Smooth muscle cell (in vitro differentiated cells): ENCODE data around the gene RAPGEF1. TPM values are rescaled to one million over a fixed set of nuclear protein-coding genes. Genes with fewer than 3 reads are reported as not detected.
"Not testable (repeated sequence)": the region's sequence is repeated elsewhere in the genome, so short reads cannot be mapped to it uniquely, and the experiment has no call there.

Experiments
- DNase-seq: peaks from one replicate; lab custom pipeline; 2025; ENCODE audit not compliant: unreplicated experiment; lab: John Stamatoyannopoulos, UW
- H2AFZ ChIP-seq: fragments of 200-600 bp; sonication (generic); 2 replicates; pipeline ENCODE4 v1.6.0; 2016; ENCODE audit warnings: antibody characterized with exemption, low read depth, mild to moderate bottlenecking
- H3F3A ChIP-seq: fragments of 200-600 bp; sonication (generic); 2 replicates; pipeline ENCODE4 v1.6.0; 2017; ENCODE audit warnings: antibody characterized with exemption, low read depth
- H3K27ac ChIP-seq: fragments of 200-600 bp; sonication (generic); 2 replicates; pipeline ENCODE4 v1.5.1; 2016; ENCODE audit warnings: low read depth, mild to moderate bottlenecking
- H3K27me3 ChIP-seq: fragments of 200-600 bp; sonication (generic); 2 replicates; pipeline ENCODE4 v1.6.1; 2016; ENCODE audit warnings: low read depth, mild to moderate bottlenecking
- H3K36me3 ChIP-seq: fragments of 200-600 bp; sonication (generic); 2 replicates; pipeline ENCODE4 v1.5.1; 2016; ENCODE audit warnings: low read depth
- H3K4me1 ChIP-seq: fragments of 200-600 bp; sonication (generic); 2 replicates; pipeline ENCODE4 v1.5.1; 2016; ENCODE audit warnings: low read depth
- H3K4me2 ChIP-seq: fragments of 200-600 bp; sonication (generic); 2 replicates; pipeline ENCODE4 v1.6.0; 2016; ENCODE audit warnings: mild to moderate bottlenecking
- H3K4me3 ChIP-seq: fragments of 200-600 bp; sonication (generic); 2 replicates; pipeline ENCODE4 v1.5.1; 2016; ENCODE audit warnings: mild to moderate bottlenecking
- H3K79me2 ChIP-seq: fragments of 200-600 bp; sonication (generic); 2 replicates; pipeline ENCODE4 v1.6.0; 2016; ENCODE audit warnings: low read depth, mild to moderate bottlenecking
- H3K9ac ChIP-seq: fragments of 200-600 bp; sonication (generic); 2 replicates; pipeline ENCODE4 v1.6.0; 2016; ENCODE audit warnings: low read depth
- H3K9me3 ChIP-seq: fragments of 200-600 bp; sonication (generic); replicated peaks from 2 replicates; pipeline ENCODE4 v1.5.1; 2016; ENCODE audit warnings: low read depth
- H4K20me1 ChIP-seq: fragments of 200-600 bp; sonication (generic); 2 replicates; pipeline ENCODE4 v1.6.0; 2016; ENCODE audit warnings: low read depth
- CTCF ChIP-seq: fragments of 200-600 bp; sonication (generic); IDR thresholded peaks from 2 replicates; pipeline ENCODE4 v1.5.1; 2017; ENCODE audit warnings: borderline replicate concordance, mild to moderate bottlenecking, antibody characterized with exemption; ENCODE audit not compliant: insufficient read depth, poor library complexity, severe bottlenecking
- WGBS: methylation state at CpG from one replicate; pipeline ENCODE4 v1.1.7; 2016; ENCODE audit warnings: low lambda C conversion rate; 5-methylcytosine and 5-hydroxymethylcytosine counted together
- polyA plus RNA-seq: library from polyadenylated mRNA; unstranded; fragments of >200 nt; fragmentation: Nextera tagmentation; extraction: Ambion mirVana; gene quantifications from 2 replicates; pipeline ENCODE4 v1.2.1, GENCODE V29; 2016
- total RNA-seq: library from RNA; depleted of rRNA; stranded (reverse); fragments of >200 nt; gene quantifications from 2 replicates; pipeline ENCODE4 v1.2.3, GENCODE V29; 2014

The RAPGEF1 gene
- total and polyA plus RNA-seq, 2 experiments from 2014 or later: 16.4 to 17.8 TPM

- no peak overlapping the region for H3K4me2 ChIP-seq
- no peaks in the 10 kb centered on the region for H3K9me3 ChIP-seq
- no peak for TF ChIP-seq CTCF
- DNase-seq: no peak
- no peak overlapping the region for H2AFZ ChIP-seq
- 82% methylated on average over 4 of the region's 4 CpGs for WGBS
- no peaks in the 10 kb centered on the region for H4K20me1 ChIP-seq
- no peaks in the 10 kb centered on the region for H3K27me3 ChIP-seq
- H3K79me2 ChIP-seq: no peaks in the 10 kb centered on the region
- no peak overlapping the region for H3K27ac ChIP-seq
- no peaks in the 10 kb centered on the region for H3K4me1 ChIP-seq
- no peaks in the 10 kb centered on the region for H3F3A ChIP-seq
- H3K9ac ChIP-seq: no peak overlapping the region
- H3K36me3 ChIP-seq: no peaks in the 10 kb centered on the region
- H3K4me3 ChIP-seq: no peak overlapping the region
Observed at GRCh38 chr9:131757549-131757948, 17.7 kb upstream of the RAPGEF1 start.

- Histone ChIP-seq H4K20me1 (no peaks in the 10 kb centered on the region), H3K4me2 (no peak overlapping the region), H3K27me3 (no peaks in the 10 kb centered on the region), H3F3A (no peaks in the 10 kb centered on the region), H3K9ac (no peak overlapping the region), H3K9me3 (no peaks in the 10 kb centered on the region), H3K79me2 (no peaks in the 10 kb centered on the region), H3K27ac (no peak overlapping the region), H2AFZ (no peak overlapping the region), H3K4me3 (no peak overlapping the region), H3K36me3 (no peaks in the 10 kb centered on the region), H3K4me1 (no peaks in the 10 kb centered on the region)
- 23% methylated on average over 12 of the region's 13 CpGs for WGBS
- TF ChIP-seq CTCF: peak; percentile 80
- DNase-seq: peak; percentile 32
Observed at GRCh38 chr9:131755541-131756198, 15.8 kb upstream of the RAPGEF1 start.

GRCh38 chr9:131754846-131755245, 15.0 kb upstream of the RAPGEF1 start:
- Histone ChIP-seq H3K4me2 (no peak overlapping the region), H3K9me3 (no peaks in the 10 kb centered on the region), H3K9ac (no peak overlapping the region), H2AFZ (no peak overlapping the region), H4K20me1 (no peaks in the 10 kb centered on the region), H3K4me1 (no peaks in the 10 kb centered on the region), H3K27ac (no peak overlapping the region), H3F3A (no peaks in the 10 kb centered on the region), H3K36me3 (no peaks in the 10 kb centered on the region), H3K4me3 (no peak overlapping the region), H3K79me2 (no peaks in the 10 kb centered on the region), H3K27me3 (no peaks in the 10 kb centered on the region)
- WGBS: 42% methylated on average over 6 of the region's 6 CpGs
- no peak for TF ChIP-seq CTCF
- DNase-seq: no peak

GRCh38 chr9:131753751-131754150, 13.9 kb upstream of the RAPGEF1 start:
- WGBS: 95% methylated on average over 9 of the region's 9 CpGs
- not testable (repeated sequence) for H3K79me2 ChIP-seq

More at GRCh38 chr9:131753751-131754150, 13.9 kb upstream of the RAPGEF1 start:
- not testable (repeated sequence) for H3K4me2 ChIP-seq, H3K27me3 ChIP-seq, H3K36me3 ChIP-seq, H3F3A ChIP-seq, H3K4me1 ChIP-seq, H3K4me3 ChIP-seq, DNase-seq, H3K9me3 ChIP-seq, H2AFZ ChIP-seq, H3K9ac ChIP-seq, H3K27ac ChIP-seq, H4K20me1 ChIP-seq
